HCEC 1CT (cell line): ENCODE results near the gene GRB10.

Source experiments
- DNase-seq: peaks from one replicate; pipeline ENCODE4 v3.0.0-alpha.2; 2017

GRB10 gene

GRCh38 chr7:50665403-50666123 lies 117.1 kb downstream of the GRB10 start:
- DNase-seq, result no peak

GRCh38 chr7:50664937-50665336 lies 117.8 kb downstream of the GRB10 start:
- DNase-seq, result no peak

- peak; percentile 89 for DNase-seq
Observed at GRCh38 chr7:50664461-50664922, 118.2 kb downstream of the GRB10 start.

- DNase-seq, result no peak
Observed at GRCh38 chr7:50663396-50664102, 119.1 kb downstream of the GRB10 start.

- DNase-seq, result no peak
Observed at GRCh38 chr7:50662996-50663395, 119.7 kb downstream of the GRB10 start.

GRCh38 chr7:50662041-50662694 lies 120.5 kb downstream of the GRB10 start:
- DNase-seq, result peak; percentile 22

GRCh38 chr7:50661345-50662040 lies 121.2 kb downstream of the GRB10 start:
- DNase-seq, result no peak

GRCh38 chr7:50660830-50661175 lies 121.9 kb downstream of the GRB10 start:
- DNase-seq, result no peak

GRCh38 chr7:50660040-50660829 lies 122.5 kb downstream of the GRB10 start:
- no peak for DNase-seq

GRCh38 chr7:50659329-50659965 lies 123.2 kb downstream of the GRB10 start:
- DNase-seq, result no peak

- no peak for DNase-seq
Observed at GRCh38 chr7:50658696-50659095, 124.0 kb downstream of the GRB10 start.

GRCh38 chr7:50657912-50658311 lies 124.8 kb downstream of the GRB10 start:
- DNase-seq, result no peak

- DNase-seq, result peak; percentile 97
Observed at GRCh38 chr7:50657341-50657873, 125.3 kb downstream of the GRB10 start.

- DNase-seq, result peak; percentile 67
Observed at GRCh38 chr7:50656141-50656895, 126.4 kb downstream of the GRB10 start.

GRCh38 chr7:50655490-50655889 lies 127.2 kb downstream of the GRB10 start:
- no peak for DNase-seq

GRCh38 chr7:50655020-50655419 lies 127.7 kb downstream of the GRB10 start:
- no peak for DNase-seq

- peak; percentile 63 for DNase-seq
Observed at GRCh38 chr7:50653981-50654425, 128.7 kb downstream of the GRB10 start.

GRCh38 chr7:50653126-50653864 lies 129.4 kb downstream of the GRB10 start:
- DNase-seq, result peak; percentile 85

GRCh38 chr7:50652400-50653125 lies 130.1 kb downstream of the GRB10 start:
- peak; percentile 14 for DNase-seq
